ENCODE results near the gene ZDHHC1. TPM values are rescaled to one million over a fixed set of nuclear protein-coding genes. Genes with fewer than 3 reads are reported as not detected.

ZDHHC1 gene
- polyA plus RNA-seq, 3 donors: 3.3 to 14.2 (median 6.0) TPM

- intact Hi-C loops (cut with micrococcal nuclease): no loop called here
- peaks cover 43 to 54% (median 46%) of the 10 kb centered on the region in 3 donors for H3K27me3 Mint-ChIP-seq (ENCODE audit: low read depth in 3 of 3)
- H3K36me3 Mint-ChIP-seq: peaks cover 28 to 39% of the 10 kb centered on the region in 2 donors
- H4K20me1 ChIP-seq (ENCODE audit: insufficient read depth, low read length): peaks cover 87% of the 10 kb centered on the region
- H3K36me3 ChIP-seq (replicated peaks in 1 of 2; ENCODE audit: control insufficient read depth in 1 of 2, insufficient read depth in 2 of 2, low read length in 2 of 2): peaks cover 16 to 19% of the 10 kb centered on the region in 2 donors
- no peak overlapping the region for H3K4me2 ChIP-seq (replicated peaks; ENCODE audit: extremely low read depth, low read length, poor library complexity, severe bottlenecking)
- no peak overlapping the region for H3K4me3 ChIP-seq (replicated peaks in 1 of 3; ENCODE audit: low read depth in 2 of 3, low read length in 3 of 3)
- H3K27ac Mint-ChIP-seq: peak overlapping the region in 1 of 7 donors; percentile 43
- no peak overlapping the region for H3K9ac ChIP-seq (ENCODE audit: insufficient read depth, low read length, poor library complexity, severe bottlenecking)
- TF ChIP-seq CTCF (IDR thresholded peaks at IDR 0.05): no peak
- H3K9me3 ChIP-seq (replicated peaks in 1 of 2; ENCODE audit: control insufficient read depth in 1 of 2, insufficient read depth in 1 of 2, low read length in 2 of 2): peaks cover 0 to 9% of the 10 kb centered on the region in 2 donors
- no peaks in the 10 kb centered on the region for H3K79me2 ChIP-seq (ENCODE audit: insufficient read depth, low read length)
- 59% methylated on average over 5 of the region's 5 CpGs for WGBS (ENCODE audit: insufficient coverage)
- no peak overlapping the region for H2AFZ ChIP-seq (ENCODE audit: insufficient read depth, low read depth, low read length, poor library complexity, severe bottlenecking)
- peaks cover 25 to 34% of the 10 kb centered on the region in 2 donors for H3K4me1 ChIP-seq (ENCODE audit: control insufficient read depth in 1 of 2, insufficient read depth in 2 of 2, low read length in 2 of 2)
- DNase-seq: no peak
- peaks cover 22 to 49% of the 10 kb centered on the region in 2 donors for H3K27me3 ChIP-seq (ENCODE audit: control insufficient read depth in 2 of 2, insufficient read depth in 2 of 2, low read length in 2 of 2)
- no peak overlapping the region for H3K27ac ChIP-seq (ENCODE audit: low read depth in 1 of 2, low read length in 2 of 2)
- peak overlapping the region in 1 of 2 donors; percentile 51 for H3K4me3 Mint-ChIP-seq
- H3K4me1 Mint-ChIP-seq: peaks cover 30% of the 10 kb centered on the region
- peaks cover 0 to 17% (median 3%) of the 10 kb centered on the region in 7 donors for H3K9me3 Mint-ChIP-seq
Measured at GRCh38 chr16:67432506-67432890, 16.2 kb upstream of the ZDHHC1 start.

GRCh38 chr16:67431775-67432505 lies 15.7 kb upstream of the ZDHHC1 start:
- H3K27me3 ChIP-seq (ENCODE audit: control insufficient read depth in 2 of 2, insufficient read depth in 2 of 2, low read length in 2 of 2): peaks cover 22 to 49% of the 10 kb centered on the region in 2 donors
- no peak for TF ChIP-seq CTCF (IDR thresholded peaks at IDR 0.05)
- no peaks in the 10 kb centered on the region for H3K79me2 ChIP-seq (ENCODE audit: insufficient read depth, low read length)
- peaks cover 25 to 34% of the 10 kb centered on the region in 2 donors for H3K4me1 ChIP-seq (ENCODE audit: control insufficient read depth in 1 of 2, insufficient read depth in 2 of 2, low read length in 2 of 2)
- H3K4me3 ChIP-seq (replicated peaks in 1 of 3; ENCODE audit: low read depth in 2 of 3, low read length in 3 of 3): peak overlapping the region; percentile 27 to 70 (median 33)
- H3K36me3 ChIP-seq (replicated peaks in 1 of 2; ENCODE audit: control insufficient read depth in 1 of 2, insufficient read depth in 2 of 2, low read length in 2 of 2): peaks cover 10 to 14% of the 10 kb centered on the region in 2 donors
- H2AFZ ChIP-seq (ENCODE audit: insufficient read depth, low read depth, low read length, poor library complexity, severe bottlenecking): no peak overlapping the region
- no peak overlapping the region for H3K9ac ChIP-seq (ENCODE audit: insufficient read depth, low read length, poor library complexity, severe bottlenecking)
- DNase-seq: peak in 2 of 3 donors; percentile 16 to 24
- Mint-ChIP-seq H3K27me3 (ENCODE audit: low read depth in 3 of 3) (peaks cover 46 to 59% (median 46%) of the 10 kb centered on the region in 3 donors), H3K36me3 (peaks cover 24 to 37% of the 10 kb centered on the region in 2 donors), H3K4me3 (peak overlapping the region; percentile 72 to 88), H3K4me1 (peaks cover 29% of the 10 kb centered on the region), H3K9me3 (peaks cover 0 to 20% (median 3%) of the 10 kb centered on the region in 7 donors), H3K27ac (no peak overlapping the region)
- 63% methylated on average over 7 of the region's 13 CpGs for WGBS (ENCODE audit: insufficient coverage)
- intact Hi-C loops (cut with micrococcal nuclease): no loop called here
- H3K27ac ChIP-seq (ENCODE audit: low read depth in 1 of 2, low read length in 2 of 2): no peak overlapping the region
- peak overlapping the region; percentile 94 for H3K4me2 ChIP-seq (replicated peaks; ENCODE audit: extremely low read depth, low read length, poor library complexity, severe bottlenecking)
- H3K9me3 ChIP-seq (replicated peaks in 1 of 2; ENCODE audit: control insufficient read depth in 1 of 2, insufficient read depth in 1 of 2, low read length in 2 of 2): peaks cover 0 to 9% of the 10 kb centered on the region in 2 donors
- H4K20me1 ChIP-seq (ENCODE audit: insufficient read depth, low read length): peaks cover 81% of the 10 kb centered on the region
